Stimulated activated CD8-positive, alpha-beta memory T cell treated with anti-CD3 and anti-CD28 coated beads, Interleukin-12 subunit alpha, Interleukin-12 subunit beta, amount 100 ng/mL, for 24 hours (primary cell): ENCODE data around the gene VPS13D.

ENCODE experiments used
- DNase-seq: peaks from one replicate; pipeline ENCODE4 v3.0.0-alpha.2; 2020; ENCODE audit errors: extremely low read depth

Gene VPS13D

GRCh38 chr1:12335815-12336214 is 106.0 kb downstream of the VPS13D start:
- no peak for DNase-seq

DNA sequence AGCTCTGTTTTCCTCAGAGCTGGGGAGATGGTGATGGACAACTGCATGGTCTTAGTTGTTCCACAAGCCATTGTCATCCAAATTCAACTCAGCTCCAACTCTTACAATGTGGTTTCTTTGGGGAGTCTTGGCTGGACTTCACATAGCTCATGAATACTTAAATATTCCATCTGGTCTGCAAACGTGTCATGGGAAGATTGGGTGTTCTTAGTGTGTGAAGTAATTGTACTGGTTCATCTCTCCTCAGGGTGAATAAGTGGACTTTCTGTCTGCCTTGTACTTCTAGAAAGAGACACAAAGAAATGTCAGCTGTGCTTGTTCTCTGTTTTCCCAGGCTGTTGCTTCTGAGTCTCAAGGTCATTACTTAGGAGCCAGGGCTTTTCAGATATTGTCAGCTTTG is 106.6 kb downstream of the VPS13D start:
- DNase-seq: no peak

GRCh38 chr1:12338017-12338416 is 108.2 kb downstream of the VPS13D start:
- DNase-seq: no peak

DNA sequence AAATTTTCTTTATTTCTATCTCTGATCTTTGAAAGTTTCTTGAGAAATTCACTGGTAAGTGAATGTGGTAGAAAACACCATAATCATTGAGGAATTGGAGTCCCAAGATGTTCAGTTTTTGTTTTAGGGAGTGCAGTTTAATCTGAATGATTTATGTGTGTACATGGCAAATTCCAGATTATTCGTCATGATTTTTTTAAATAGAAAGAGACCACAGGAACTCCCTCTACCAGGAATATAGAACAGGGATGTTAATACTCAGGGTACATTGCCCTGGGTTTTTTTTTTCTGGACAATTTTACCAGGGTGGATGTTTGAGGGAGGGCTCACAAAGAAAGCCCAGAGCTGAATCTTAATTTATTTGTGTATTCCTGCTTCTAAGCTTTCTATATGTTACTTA is 109.0 kb downstream of the VPS13D start:
- no peak for DNase-seq

- no peak for DNase-seq
Observed at GRCh38 chr1:12339396-12339795, 109.6 kb downstream of the VPS13D start.

DNA sequence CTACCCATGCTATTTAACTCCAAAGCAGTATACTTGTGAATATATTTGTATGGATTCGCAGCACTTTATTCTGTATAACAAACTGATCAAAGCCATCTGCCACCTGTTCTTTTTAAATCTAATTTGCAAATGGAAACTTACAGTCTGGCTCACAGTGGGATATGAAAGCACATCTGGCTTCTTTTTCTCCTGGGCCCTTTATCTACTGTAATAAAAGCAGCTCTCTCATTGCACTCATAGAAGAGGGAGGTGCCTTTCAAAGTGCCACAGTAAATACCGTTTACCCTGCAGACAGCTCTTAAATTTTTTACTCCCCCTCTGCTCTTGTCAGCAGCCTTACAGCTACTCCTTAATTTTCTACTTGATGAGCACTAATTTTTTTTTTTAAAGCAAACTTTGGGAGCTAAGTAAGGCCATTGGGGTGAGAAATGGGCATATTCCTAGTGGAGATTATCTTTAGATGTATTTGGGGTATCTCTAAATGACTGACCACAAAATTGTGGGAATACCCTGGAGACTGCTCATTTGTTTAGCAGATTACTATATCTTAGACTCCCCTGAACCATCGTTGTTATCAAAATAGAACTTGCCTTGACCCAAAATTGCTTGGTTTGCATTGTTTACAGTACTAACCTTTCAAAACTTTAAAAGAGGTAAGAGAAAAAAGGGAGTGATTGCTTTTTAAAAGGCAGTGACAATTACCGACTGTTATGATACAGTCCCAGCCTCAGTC is 110.1 kb downstream of the VPS13D start:
- no peak for DNase-seq

- DNase-seq: no peak
Observed at GRCh38 chr1:12340544-12340930, 110.7 kb downstream of the VPS13D start.

- DNase-seq: no peak
Observed at GRCh38 chr1:12341667-12342066, 111.8 kb downstream of the VPS13D start.

GRCh38 chr1:12342401-12343003 is 112.7 kb downstream of the VPS13D start:
- no peak for DNase-seq

DNA sequence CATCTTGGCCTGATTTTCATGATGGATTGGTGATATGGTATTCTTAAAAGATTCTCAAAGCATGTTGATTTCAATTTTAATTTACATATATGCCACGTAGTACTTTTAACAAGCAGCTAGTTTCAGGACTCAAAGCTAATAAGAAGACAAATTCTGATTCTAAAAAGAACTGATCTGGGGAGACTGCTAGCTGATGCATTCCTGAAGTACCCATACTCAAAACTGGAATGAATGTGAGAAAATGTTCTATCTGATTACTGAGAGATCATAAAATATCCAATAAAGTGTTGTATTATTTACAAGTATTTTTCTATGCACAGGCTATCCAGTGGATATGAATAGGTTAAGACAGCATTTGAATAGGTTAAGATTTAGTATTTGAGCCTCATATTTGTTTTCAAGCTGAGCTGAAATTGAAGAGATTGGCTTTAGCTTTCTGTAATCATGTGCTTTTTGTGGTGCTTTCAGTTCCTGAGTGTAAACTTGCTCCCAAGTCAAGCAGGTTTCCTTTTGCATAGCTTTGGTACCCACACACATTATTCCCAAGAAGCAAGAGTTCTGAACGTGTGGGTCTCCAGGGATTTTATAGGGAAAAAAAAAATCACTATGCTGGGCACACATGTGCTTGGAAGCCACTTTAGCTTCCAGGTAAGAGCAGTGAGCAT is 114.1 kb downstream of the VPS13D start:
- no peak for DNase-seq

DNA sequence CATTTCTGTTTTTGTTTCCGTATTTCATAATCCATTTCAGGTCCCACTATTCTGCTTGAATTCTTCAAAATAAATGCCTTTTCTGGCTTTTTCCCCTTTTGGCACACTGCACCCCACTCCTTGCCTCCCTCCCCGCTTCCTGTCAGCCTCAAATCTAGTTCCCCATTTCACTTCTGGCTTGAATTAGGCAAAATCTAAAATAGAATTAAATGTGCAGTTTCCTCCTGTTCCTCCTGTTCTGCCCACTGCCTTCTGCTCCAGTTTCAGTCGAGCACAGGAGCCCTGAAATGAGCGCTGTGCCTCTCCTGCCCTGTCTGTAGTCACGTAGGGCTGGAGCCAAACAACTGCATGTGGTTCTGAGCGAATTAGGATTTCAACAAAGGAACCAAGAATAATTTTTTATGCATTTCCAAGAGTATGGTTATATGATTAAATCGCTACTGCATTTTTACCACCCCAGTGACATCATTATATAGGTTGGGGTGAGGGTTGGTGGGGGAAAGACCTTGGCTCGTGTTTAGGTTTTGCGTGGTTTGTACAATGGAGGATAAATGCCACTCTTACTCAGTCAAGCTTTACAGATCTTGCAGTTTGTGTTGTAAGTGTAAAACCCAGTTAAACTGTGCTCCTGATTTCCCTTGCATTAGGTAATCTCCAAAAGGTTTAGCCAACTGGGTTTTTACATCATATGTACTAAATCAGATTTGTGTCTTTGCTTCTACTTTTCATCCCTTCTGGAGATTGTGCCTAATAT is 114.9 kb downstream of the VPS13D start:
- DNase-seq: no peak

DNA sequence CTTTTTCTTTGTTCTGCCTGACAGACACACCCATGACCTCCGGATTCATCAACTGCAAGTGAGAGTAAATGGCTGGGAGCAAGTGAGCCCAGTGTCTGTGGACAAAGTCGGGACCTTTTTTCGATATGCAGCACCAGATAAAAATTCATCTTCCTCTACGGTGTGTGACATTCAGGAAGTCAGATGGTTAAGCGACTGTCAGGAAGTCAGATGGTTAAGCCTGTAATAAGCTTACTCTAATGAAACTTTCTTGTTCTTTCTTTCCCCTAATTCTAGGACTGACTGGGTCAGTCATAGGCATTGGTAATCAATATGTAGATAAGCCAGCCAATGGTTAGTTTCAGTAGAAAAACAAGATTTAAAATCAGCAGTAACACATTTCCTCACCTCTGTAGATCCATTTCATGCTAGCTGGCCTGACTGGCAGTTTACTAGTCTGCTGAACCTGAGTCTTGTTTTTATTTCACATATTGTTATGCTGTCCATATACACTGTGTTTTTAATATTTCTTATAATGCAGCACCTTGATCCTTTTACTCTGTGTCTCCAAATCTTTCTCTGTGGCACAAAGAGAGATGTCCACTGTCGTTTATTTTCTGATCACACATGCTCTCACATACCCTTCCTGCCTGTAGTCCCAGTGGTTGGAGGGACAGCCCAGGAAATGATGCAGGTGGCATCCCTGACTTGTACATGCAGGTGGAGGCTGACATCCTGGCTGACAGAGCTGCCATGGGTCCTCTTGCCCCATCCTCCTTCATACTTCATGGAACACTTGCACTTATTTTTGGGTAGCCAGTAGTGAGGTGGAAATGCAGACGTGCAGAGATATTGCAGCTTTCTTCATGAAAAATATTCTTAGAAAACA is 115.8 kb downstream of the VPS13D start:
- no peak for DNase-seq

- no peak for DNase-seq
Observed at GRCh38 chr1:12346483-12347151, 116.8 kb downstream of the VPS13D start.

DNA sequence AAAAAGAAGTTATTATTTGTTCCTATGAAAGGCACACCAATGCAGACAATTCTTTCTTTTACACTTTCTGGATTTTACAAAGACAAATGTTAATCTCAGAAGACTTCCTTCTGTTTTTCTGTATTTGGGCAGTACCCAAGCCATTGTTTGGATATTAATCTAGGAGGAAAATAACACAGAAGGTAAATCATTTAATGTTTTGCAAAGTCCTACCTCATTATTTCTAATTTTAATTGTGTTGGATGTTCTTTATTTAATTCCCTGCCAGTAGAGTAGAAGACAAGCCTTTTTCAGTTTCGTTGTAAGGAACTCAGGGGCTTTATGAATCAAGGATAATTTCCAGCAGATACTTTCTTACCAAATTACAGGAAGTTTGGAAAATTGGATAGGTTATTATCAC is 118.3 kb downstream of the VPS13D start:
- DNase-seq: no peak

DNA sequence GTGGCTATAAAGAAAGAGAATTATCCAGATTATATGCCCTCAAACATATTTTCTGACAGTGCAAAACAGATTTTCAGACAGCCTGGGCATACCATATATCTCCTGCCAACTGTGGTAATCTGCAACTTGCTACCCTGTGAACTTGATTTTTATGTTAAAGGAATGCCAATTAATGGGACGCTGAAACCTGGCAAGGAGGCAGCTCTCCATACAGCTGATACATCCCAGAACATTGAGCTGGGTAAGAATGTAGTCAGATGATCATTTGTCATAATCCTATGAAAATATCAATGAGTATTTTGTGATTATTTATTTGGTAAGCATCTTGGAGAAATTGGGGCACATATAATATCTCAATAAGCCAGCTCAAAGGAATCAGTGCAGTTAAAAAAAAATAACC is 124.2 kb downstream of the VPS13D start:
- no peak for DNase-seq

GRCh38 chr1:12356004-12356890 is 126.4 kb downstream of the VPS13D start:
- DNase-seq: no peak

DNA sequence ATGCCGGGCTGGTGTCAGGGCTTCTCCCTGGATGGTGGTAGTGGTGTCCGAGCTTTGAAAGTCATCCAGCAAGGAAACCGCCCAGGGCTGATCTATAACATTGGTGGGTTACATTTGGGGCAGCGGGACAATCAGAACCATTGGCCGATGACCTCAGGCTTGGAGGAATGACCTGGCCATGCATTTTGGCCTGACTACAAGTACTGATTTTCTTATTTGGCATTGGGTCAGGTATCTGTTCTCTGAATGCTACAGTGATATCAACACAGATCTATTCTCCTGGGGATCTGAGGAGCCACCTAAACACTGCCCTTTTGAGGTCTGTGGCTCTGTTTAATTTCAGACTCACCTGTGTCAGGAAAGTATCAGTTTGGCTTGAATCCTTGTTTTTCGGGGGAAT is 128.7 kb downstream of the VPS13D start:
- DNase-seq: no peak

DNA sequence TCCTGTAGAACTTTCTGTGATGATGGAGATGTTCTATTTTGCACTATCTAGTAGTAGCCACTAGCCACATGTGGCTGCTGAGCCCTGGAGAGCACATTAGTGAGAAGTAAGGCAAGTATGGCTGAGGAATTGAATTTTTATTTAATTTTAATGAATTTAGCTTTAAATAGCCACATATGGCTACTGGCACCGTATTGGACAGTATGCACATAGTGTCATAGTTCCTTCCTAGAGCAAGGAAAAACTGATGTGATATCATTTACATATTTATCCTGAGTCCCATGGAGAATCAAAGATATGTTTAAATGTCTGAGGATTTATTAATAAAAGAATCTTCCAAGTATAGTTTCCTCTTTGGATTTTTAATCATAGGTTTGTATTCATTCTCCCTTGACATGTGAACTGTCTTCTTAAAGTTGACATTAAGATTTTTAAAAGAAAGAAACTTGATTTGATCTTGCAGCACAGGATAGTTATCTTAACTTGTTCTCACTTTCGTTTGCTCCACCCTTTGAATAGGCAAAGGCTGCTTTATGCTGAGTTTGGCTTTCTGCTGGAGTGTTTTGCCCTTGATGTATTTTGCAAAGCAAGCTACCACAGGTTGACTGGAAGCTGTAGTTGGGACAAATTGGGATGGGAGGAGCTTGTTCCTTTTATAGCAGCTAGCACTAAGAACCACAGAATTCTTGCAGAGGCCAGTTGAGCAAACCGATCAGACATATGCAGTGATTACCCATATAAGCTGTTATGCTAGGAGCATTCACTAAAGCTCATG is 129.7 kb downstream of the VPS13D start:
- DNase-seq: no peak

DNA sequence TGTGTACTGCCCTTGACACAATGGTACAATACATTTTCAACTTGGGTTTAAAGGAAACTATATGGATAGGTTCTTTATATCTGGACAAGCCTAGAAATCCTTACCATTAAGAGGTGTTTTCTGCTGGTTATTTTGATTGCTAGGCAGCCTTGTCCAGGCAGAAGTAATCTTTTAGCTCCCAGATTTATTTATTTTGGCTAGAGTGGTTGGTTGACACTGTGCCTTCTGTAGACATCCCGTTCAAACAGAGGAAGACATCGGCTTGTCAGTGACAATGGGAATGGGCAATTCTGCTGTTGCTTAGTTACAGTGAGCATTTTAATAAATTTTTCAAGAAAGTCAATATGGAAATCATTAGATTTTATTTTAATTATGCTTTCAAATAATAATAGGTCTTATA is 138.8 kb downstream of the VPS13D start:
- DNase-seq: no peak
